H9 (cell line): Measurements from ENCODE around the gene TTC23L. TPM values are rescaled to one million over a fixed set of nuclear protein-coding genes. Genes with fewer than 3 reads are reported as not detected.

Experiments used
- DNase-seq: peaks from one replicate; pipeline ENCODE4 v3.0.0-alpha.2; 2017
- H2AFZ ChIP-seq: one replicate; pipeline ENCODE4 v1.6.1; 2013; ENCODE audit warnings: mild to moderate bottlenecking, low read length, control low read depth, moderate library complexity
- H2AK5ac ChIP-seq: 2 replicates; pipeline ENCODE4 v1.6.1; 2013; ENCODE audit warnings: low read length, control low read depth, mixed read lengths; ENCODE audit not compliant: insufficient read length
- H2BK120ac ChIP-seq: one replicate; pipeline ENCODE4 v1.6.1; 2013; ENCODE audit warnings: low read depth, mild to moderate bottlenecking, low read length, control low read depth, inconsistent platforms; ENCODE audit not compliant: poor library complexity, severe bottlenecking
- H2BK12ac ChIP-seq: 2 replicates; pipeline ENCODE4 v1.6.1; 2013; ENCODE audit warnings: low read length, control low read depth, mixed read lengths, low read depth; ENCODE audit not compliant: insufficient read length
- H2BK15ac ChIP-seq: 2 replicates; pipeline ENCODE4 v1.6.1; 2013; ENCODE audit warnings: low read depth, low read length, control low read depth
- H2BK20ac ChIP-seq: one replicate; pipeline ENCODE4 v1.6.1; 2013; ENCODE audit warnings: low read depth, mild to moderate bottlenecking, low read length, control low read depth, inconsistent platforms; ENCODE audit not compliant: poor library complexity, severe bottlenecking
- H2BK5ac ChIP-seq: 2 replicates; pipeline ENCODE4 v1.6.1; 2013; ENCODE audit warnings: low read length, control low read depth, mixed read lengths; ENCODE audit not compliant: insufficient read length
- H3K14ac ChIP-seq: 2 replicates; pipeline ENCODE4 v1.6.1; 2013; ENCODE audit warnings: low read length, control low read depth; ENCODE audit not compliant: insufficient read depth
- H3K18ac ChIP-seq: 2 replicates; pipeline ENCODE4 v1.6.1; 2013; ENCODE audit warnings: low read depth, mild to moderate bottlenecking, mixed read lengths, low read length, control low read depth; ENCODE audit not compliant: insufficient read length
- H3K23ac ChIP-seq: 2 replicates; pipeline ENCODE4 v1.6.1; 2013; ENCODE audit warnings: low read length, control low read depth, mixed read lengths, low read depth; ENCODE audit not compliant: insufficient read length
- H3K23me2 ChIP-seq: 2 replicates; pipeline ENCODE4 v1.6.1; 2013; ENCODE audit warnings: low read depth, mild to moderate bottlenecking, mixed read lengths, low read length, control low read depth; ENCODE audit not compliant: insufficient read length, poor library complexity, severe bottlenecking
- H3K27ac ChIP-seq: 2 replicates; pipeline ENCODE4 v1.5.1; 2013; ENCODE audit warnings: low read length, control low read depth, mixed read lengths, low read depth; ENCODE audit not compliant: insufficient read length
- H3K27me3 ChIP-seq: 2 replicates; pipeline ENCODE4 v1.6.1; 2013; ENCODE audit warnings: low read length, control low read depth, inconsistent platforms; ENCODE audit not compliant: insufficient read depth
- H3K4ac ChIP-seq: 2 replicates; pipeline ENCODE4 v1.6.1; 2013; ENCODE audit warnings: low read depth, mild to moderate bottlenecking, control low read depth, inconsistent platforms, low read length, moderate library complexity
- H3K4me1 ChIP-seq: 2 replicates; pipeline ENCODE4 v1.6.1; 2013; ENCODE audit warnings: low read length, control low read depth, inconsistent platforms; ENCODE audit not compliant: insufficient read depth
- H3K4me2 ChIP-seq: 2 replicates; pipeline ENCODE4 v1.6.1; 2013; ENCODE audit warnings: low read length, control low read depth, mixed read lengths; ENCODE audit not compliant: insufficient read length, insufficient read depth
- H3K56ac ChIP-seq: 2 replicates; pipeline ENCODE4 v1.6.1; 2013; ENCODE audit warnings: low read depth, mild to moderate bottlenecking, mixed read lengths, low read length, control low read depth; ENCODE audit not compliant: insufficient read length
- H3K79me1 ChIP-seq: 2 replicates; pipeline ENCODE4 v1.6.1; 2013; ENCODE audit warnings: low read depth, mild to moderate bottlenecking, moderate library complexity, low read length, control low read depth, inconsistent platforms; ENCODE audit not compliant: insufficient read depth, poor library complexity, severe bottlenecking
- H3K79me2 ChIP-seq: 2 replicates; pipeline ENCODE4 v1.6.1; 2013; ENCODE audit warnings: low read length, control low read depth, inconsistent platforms; ENCODE audit not compliant: insufficient read depth
- H3K9ac ChIP-seq: 2 replicates; pipeline ENCODE4 v1.6.1; 2013; ENCODE audit warnings: low read length, control low read depth, mixed read lengths; ENCODE audit not compliant: insufficient read length; ENCODE audit errors: extremely low read depth
- H3K9me3 ChIP-seq: one replicate; pipeline ENCODE4 v1.6.1; 2013; ENCODE audit warnings: low read depth, low read length, inconsistent platforms; ENCODE audit not compliant: control insufficient read depth
- H3T11ph ChIP-seq: one replicate; pipeline ENCODE4 v1.6.1; 2013; ENCODE audit warnings: mild to moderate bottlenecking, low read length, control low read depth, inconsistent platforms
- H4K20me1 ChIP-seq: one replicate; pipeline ENCODE4 v1.6.1; 2013; ENCODE audit not compliant: control insufficient read depth, insufficient read length, insufficient read depth
- H4K5ac ChIP-seq: 2 replicates; pipeline ENCODE4 v1.6.1; 2013; ENCODE audit warnings: low read depth, mild to moderate bottlenecking, mixed read lengths, low read length, control low read depth; ENCODE audit not compliant: insufficient read length
- H4K8ac ChIP-seq: replicated peaks from 2 replicates; pipeline ENCODE4 v1.6.1; 2013; ENCODE audit warnings: low read length, control low read depth, mixed read lengths, low read depth; ENCODE audit not compliant: insufficient read length
- H4K91ac ChIP-seq: 2 replicates; pipeline ENCODE4 v1.6.1; 2013; ENCODE audit warnings: low read depth, mild to moderate bottlenecking, moderate library complexity, mixed read lengths, low read length, control low read depth; ENCODE audit not compliant: insufficient read length
- H3K27ac Mint-ChIP-seq, 3 experiments: 2 replicates in 2 of 3; 3 replicates in 1 of 3; pipeline ENCODE4 v1.8.0; 2020 to 2021; ENCODE audit warnings: mixed read lengths in 3 of 3, mild to moderate bottlenecking in 1 of 3, moderate library complexity in 1 of 3
- H3K27me3 Mint-ChIP-seq: 2 replicates; pipeline ENCODE4 v1.8.0; 2021; ENCODE audit warnings: low read depth, mild to moderate bottlenecking, moderate library complexity, mixed read lengths
- H3K36me3 Mint-ChIP-seq, 3 experiments: 2 replicates in 2 of 3; 3 replicates in 1 of 3; pipeline ENCODE4 v1.8.0; 2020 to 2021; ENCODE audit warnings: low read depth in 3 of 3, mixed read lengths in 3 of 3; ENCODE audit not compliant: insufficient read depth in 1 of 3
- H3K4me1 Mint-ChIP-seq, 2 experiments: 2 replicates each; pipeline ENCODE4 v1.8.0; 2020; ENCODE audit warnings: mixed read lengths in 2 of 2
- H3K4me3 Mint-ChIP-seq, 2 experiments: 2 replicates in 1 of 2; 3 replicates in 1 of 2; pipeline ENCODE4 v1.8.0; 2020 to 2021; ENCODE audit warnings: mild to moderate bottlenecking in 2 of 2, mixed read lengths in 2 of 2, moderate library complexity in 1 of 2
- H3K9me3 Mint-ChIP-seq, 2 experiments: 2 replicates in 1 of 2; 3 replicates in 1 of 2; pipeline ENCODE4 v1.8.0; 2020; ENCODE audit warnings: mild to moderate bottlenecking in 2 of 2, mixed read lengths in 2 of 2, moderate library complexity in 1 of 2
- WGBS: extraction: QIAGEN DNeasy Blood & Tissue Kit; methylation state at CpG from one replicate; pipeline ENCODE4 v1.1.7; 2013; ENCODE audit warnings: missing lambda C conversion rate, low lambda C conversion rate, mixed read lengths; ENCODE audit not compliant: insufficient read length; ENCODE audit errors: extremely low coverage; 5-methylcytosine and 5-hydroxymethylcytosine counted together
- total RNA-seq: library from RNA; stranded (reverse); gene quantifications from 2 replicates; pipeline ENCODE4 v1.2.1, GENCODE V29; 2021
- TF ChIP-seq, protein P1 (sequence below): fragments of 200-600 bp; sonication (generic); conservative IDR thresholded peaks from 3 replicates; pipeline ENCODE4 v1.8.0; 2021; ENCODE audit warnings: antibody characterized with exemption, mild to moderate bottlenecking

The TTC23L gene
- total RNA-seq, 1 experiment from 2014 or later, result 0.96 TPM

DNA sequence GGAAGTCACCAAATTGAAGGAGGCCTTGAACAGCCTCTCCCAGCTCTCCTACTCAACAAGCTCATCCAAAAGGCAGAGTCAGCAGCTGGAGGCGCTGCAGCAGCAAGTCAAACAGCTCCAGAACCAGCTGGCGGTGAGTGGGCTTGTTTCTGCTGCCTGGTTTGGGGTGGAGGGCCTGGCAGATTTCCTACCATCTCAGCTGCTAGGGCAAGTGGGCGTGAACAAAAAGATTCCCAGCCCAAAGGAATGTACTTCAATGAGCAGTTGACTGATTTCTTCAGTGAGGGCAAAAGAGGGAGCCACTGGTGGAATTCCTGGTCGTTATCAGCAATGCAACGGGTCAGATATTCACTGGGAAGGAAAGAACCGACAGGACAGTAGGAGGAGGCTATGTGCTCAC is 12.6 kb upstream of the TTC23L start:
- WGBS, result no CpG with 5 or more reads among the region's 6 CpGs
- Histone ChIP-seq H2BK20ac (no peak overlapping the region), H3K9me3 (no peaks in the 10 kb centered on the region), H3T11ph (no peak overlapping the region), H2AK5ac (no peak overlapping the region), H3K4ac (no peak overlapping the region), H3K27me3 (no peaks in the 10 kb centered on the region), H2BK15ac (no peak overlapping the region), H4K91ac (no peak overlapping the region), H4K5ac (no peak overlapping the region), H3K18ac (no peak overlapping the region), H3K4me2 (no peak overlapping the region), H3K79me1 (no peaks in the 10 kb centered on the region), H3K23ac (no peak overlapping the region), H3K27ac (no peak overlapping the region), H3K4me1 (no peaks in the 10 kb centered on the region), H3K56ac (no peak overlapping the region), H4K20me1 (no peaks in the 10 kb centered on the region), H2BK12ac (no peak overlapping the region), H3K79me2 (no peaks in the 10 kb centered on the region), H3K14ac (no peak overlapping the region), H2BK5ac (no peak overlapping the region), H3K23me2 (no peaks in the 10 kb centered on the region), H4K8ac (no peak overlapping the region), H3K9ac (no peak overlapping the region), H2AFZ (no peak overlapping the region), H2BK120ac (no peak overlapping the region)
- H3K27me3 Mint-ChIP-seq, result no peaks in the 10 kb centered on the region
- H3K9me3 Mint-ChIP-seq, result no peaks in the 10 kb centered on the region
- H3K36me3 Mint-ChIP-seq, result peaks cover 63 to 87% (median 71%) of the 10 kb centered on the region in 3 experiments
- peak; percentile 32 for DNase-seq
- H3K4me3 Mint-ChIP-seq, result no peak overlapping the region
- TF ChIP-seq, protein P1, sequence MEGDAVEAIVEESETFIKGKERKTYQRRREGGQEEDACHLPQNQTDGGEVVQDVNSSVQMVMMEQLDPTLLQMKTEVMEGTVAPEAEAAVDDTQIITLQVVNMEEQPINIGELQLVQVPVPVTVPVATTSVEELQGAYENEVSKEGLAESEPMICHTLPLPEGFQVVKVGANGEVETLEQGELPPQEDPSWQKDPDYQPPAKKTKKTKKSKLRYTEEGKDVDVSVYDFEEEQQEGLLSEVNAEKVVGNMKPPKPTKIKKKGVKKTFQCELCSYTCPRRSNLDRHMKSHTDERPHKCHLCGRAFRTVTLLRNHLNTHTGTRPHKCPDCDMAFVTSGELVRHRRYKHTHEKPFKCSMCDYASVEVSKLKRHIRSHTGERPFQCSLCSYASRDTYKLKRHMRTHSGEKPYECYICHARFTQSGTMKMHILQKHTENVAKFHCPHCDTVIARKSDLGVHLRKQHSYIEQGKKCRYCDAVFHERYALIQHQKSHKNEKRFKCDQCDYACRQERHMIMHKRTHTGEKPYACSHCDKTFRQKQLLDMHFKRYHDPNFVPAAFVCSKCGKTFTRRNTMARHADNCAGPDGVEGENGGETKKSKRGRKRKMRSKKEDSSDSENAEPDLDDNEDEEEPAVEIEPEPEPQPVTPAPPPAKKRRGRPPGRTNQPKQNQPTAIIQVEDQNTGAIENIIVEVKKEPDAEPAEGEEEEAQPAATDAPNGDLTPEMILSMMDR, result no peak
- H3K27ac Mint-ChIP-seq, result peak overlapping the region in 1 of 3 experiments; percentile 41; a peak in 1 of 7 replicates
- H3K4me1 Mint-ChIP-seq, result peaks cover 0 to 5% of the 10 kb centered on the region in 2 experiments; a peak in 1 of 4 replicates
